D721Med (cell line): Measurements from ENCODE around the gene KIAA0513.

Source experiments
- DNase-seq: peaks from one replicate; pipeline ENCODE4 v3.0.0; 2011; ENCODE audit warnings: low spot score; ENCODE audit not compliant: insufficient read length
- FAIRE-seq: peaks from 2 replicates; lab custom pipeline; 2011; peaks lifted over from hg19 to GRCh38; lab: Jason Lieb, UNC
- TF ChIP-seq, protein P1 (sequence below): IDR thresholded peaks from 2 replicates; pipeline ENCODE4 v1.5.1; 2012; ENCODE audit warnings: mild to moderate bottlenecking, control low read depth; ENCODE audit not compliant: insufficient read depth; ENCODE audit errors: missing control alignments

The KIAA0513 gene

DNA sequence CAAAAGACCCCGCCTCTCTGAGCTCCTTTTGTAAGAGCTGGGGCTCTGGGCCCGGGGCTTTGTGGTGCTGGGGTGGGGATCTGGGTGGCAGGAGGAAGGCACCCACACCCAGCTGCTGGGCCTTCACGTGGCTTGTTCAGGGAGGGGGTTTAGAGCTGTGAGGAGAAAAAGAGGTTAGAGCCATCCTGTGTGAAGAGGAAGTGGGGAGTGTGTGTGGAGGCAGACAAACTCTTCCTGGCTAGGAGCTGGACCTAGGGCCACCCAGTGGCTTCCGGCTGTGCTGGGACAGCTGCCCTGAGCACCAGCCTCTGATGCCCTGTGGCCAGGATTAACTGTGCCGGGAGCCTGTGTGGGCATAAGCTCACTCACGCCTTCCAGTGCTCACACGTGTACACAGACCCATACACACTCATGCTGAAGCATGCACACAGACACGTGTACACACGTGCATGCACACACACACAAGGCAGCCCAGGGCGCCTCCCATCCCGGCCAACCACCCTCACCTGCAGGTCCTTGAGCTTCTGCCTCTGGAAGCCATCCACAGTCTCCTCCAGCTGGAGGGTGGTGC lies 77.3 kb downstream of the KIAA0513 start:
- no peak for DNase-seq
- no peak for FAIRE-seq
- TF ChIP-seq, protein P1, sequence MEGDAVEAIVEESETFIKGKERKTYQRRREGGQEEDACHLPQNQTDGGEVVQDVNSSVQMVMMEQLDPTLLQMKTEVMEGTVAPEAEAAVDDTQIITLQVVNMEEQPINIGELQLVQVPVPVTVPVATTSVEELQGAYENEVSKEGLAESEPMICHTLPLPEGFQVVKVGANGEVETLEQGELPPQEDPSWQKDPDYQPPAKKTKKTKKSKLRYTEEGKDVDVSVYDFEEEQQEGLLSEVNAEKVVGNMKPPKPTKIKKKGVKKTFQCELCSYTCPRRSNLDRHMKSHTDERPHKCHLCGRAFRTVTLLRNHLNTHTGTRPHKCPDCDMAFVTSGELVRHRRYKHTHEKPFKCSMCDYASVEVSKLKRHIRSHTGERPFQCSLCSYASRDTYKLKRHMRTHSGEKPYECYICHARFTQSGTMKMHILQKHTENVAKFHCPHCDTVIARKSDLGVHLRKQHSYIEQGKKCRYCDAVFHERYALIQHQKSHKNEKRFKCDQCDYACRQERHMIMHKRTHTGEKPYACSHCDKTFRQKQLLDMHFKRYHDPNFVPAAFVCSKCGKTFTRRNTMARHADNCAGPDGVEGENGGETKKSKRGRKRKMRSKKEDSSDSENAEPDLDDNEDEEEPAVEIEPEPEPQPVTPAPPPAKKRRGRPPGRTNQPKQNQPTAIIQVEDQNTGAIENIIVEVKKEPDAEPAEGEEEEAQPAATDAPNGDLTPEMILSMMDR, result no peak

DNA sequence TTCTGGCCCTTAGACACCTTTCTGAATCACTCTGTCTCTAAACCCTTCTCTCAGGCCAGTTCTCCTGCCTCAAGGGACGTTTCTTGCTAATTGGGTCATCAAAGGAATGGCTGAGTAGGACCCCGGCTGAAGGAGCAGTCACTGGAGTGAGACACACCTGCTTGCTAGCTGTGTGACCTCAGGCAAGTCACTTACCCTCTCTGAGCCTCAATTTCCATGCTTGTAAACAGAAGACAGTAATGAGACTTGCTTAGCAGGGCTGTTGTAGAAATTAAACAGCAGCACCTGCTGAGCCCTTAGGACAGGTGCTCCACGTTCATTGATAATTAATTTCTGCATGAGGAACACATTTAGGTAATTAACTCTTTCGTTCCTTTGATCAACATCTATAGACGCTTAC lies 77.9 kb downstream of the KIAA0513 start:
- no peak for DNase-seq
- TF ChIP-seq, protein P1, result no peak
- FAIRE-seq, result no peak

DNA sequence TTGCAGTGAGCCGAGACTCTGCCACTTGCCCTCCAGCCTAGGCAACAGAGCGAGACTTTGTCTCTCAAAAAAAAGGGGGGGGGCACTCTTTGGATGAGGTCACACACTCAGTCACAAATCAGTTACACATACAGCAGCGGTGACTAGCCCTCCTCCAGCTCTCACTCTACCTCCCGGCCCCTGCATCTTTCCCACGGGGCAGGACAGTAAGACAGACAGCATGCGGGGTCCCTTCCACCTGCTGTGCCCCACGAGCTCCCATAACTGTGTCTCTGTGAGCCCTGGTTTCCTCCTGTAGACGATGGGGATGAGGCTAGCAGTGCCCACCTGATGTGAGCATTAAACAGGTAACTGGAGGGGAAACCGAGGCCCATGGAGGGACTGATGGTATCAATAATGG lies 79.5 kb downstream of the KIAA0513 start:
- FAIRE-seq, result no peak
- TF ChIP-seq, protein P1, result no peak
- DNase-seq, result no peak

DNA sequence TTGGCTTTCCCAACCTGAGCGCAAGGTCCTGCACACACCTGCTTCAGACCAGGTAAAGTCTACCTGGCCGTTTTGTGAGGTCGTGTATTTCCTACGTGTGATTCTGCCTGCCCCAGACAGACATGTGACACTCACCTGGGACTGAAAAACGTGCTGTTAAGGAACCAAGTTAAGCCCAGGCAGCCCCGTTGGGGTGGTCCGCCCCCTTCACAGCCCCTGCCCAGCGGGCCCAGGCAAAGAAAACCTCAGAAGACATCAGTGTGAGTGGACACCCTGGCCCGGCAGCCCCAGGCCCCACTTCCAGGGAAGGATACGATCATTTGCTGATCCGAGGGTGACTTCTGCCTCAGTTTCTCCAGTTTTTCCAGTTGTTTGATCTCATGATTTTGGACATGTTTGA lies 79.9 kb downstream of the KIAA0513 start:
- TF ChIP-seq, protein P1, result no peak
- no peak for DNase-seq
- no peak for FAIRE-seq

DNA sequence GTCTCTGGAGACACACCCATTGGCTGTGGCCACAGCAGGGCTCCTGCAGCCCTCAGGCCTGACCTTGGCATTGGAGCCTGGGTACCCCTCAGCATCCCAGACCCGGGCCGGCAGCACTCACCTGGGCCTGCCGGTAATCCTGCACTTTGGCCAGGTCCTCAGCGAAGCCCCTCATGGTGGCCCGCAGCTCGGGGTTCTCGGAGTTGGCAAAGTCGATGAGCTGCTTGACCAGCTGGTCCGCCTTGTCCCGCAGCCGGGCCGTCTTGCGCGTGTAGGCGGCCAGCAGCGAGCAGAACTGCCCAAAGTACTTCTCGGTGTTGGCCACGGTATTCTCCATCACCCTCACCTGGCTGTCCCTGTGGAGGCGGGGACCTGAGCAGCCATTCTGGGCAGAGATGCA lies 82.5 kb downstream of the KIAA0513 start:
- no peak for DNase-seq
- TF ChIP-seq, protein P1, result no peak
- no peak for FAIRE-seq

DNA sequence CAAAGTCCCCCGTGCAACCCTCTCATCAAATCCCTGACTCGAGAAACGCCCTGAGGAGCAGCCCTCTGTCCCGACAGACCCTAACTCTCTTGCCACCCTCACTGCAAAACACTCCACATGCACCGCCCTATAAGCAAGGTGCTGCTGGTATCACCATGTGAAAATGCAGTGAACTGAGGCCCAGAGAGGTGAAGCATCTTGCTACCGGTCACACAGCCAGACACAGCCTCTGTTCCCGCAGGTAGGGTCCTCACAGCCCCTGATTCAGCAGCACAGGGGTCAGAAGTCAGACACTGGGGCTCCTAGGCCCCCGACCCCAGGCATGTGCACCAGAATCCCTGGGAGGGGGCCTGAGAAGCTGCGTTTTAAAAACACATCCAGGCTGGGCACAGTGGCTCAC lies 83.6 kb downstream of the KIAA0513 start:
- no peak for DNase-seq
- FAIRE-seq, result no peak
- TF ChIP-seq, protein P1, result no peak

DNA sequence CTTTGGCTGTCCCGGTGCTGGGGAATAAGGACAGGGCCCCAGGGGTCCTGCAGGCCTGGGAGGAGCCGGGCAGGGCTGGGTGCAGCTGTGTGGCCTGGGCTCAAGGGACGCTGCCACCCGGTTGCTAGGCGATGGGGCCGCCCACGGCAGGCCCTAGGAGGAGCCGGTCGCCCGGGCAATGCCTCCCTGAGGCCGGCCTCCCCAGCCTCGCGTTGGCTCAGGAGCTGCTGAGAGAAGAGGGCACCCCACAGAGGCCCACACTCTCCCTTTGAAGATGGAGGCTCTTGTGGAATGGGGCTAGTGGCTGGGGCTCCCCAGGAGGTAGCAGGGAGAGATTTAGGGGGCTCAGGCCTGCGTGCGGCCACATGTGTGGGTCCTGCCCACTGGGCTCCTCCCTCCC lies 84.8 kb downstream of the KIAA0513 start, which contains the start of gene CIBAR2:
TSS of gene CIBAR2 (minus strand) at position 109 of the 400 bp plus-strand sequence. CDS start 120 bp downstream, outside the sequence.
- FAIRE-seq (no peak), DNase-seq (no peak)

More for the DNA sequence above, 84.8 kb downstream of the KIAA0513 start, which contains the start of gene CIBAR2:
- TF ChIP-seq, protein P1, result no peak
